SU-DHL-6 (cell line): ENCODE results near the gene RPS6KL1.
A peak's percentile ranks its signal among the peaks of the same experiment; 100 is the strongest.

ENCODE experiments used
- H2AFZ ChIP-seq: fragments of 200-600 bp; sonication (generic); 2 replicates; pipeline ENCODE4 v1.6.1; 2014; ENCODE audit warnings: low read depth, mild to moderate bottlenecking, moderate library complexity, mixed read lengths, antibody characterized with exemption, low read length; ENCODE audit not compliant: severe bottlenecking
- H3F3A ChIP-seq: fragments of 200-600 bp; shearing (Covaris generic); 2 replicates; pipeline ENCODE4 v1.6.0; 2016; ENCODE audit warnings: antibody characterized with exemption, mild to moderate bottlenecking; ENCODE audit not compliant: insufficient read depth
- H3K27ac ChIP-seq: fragments of 200-600 bp; sonication (generic); 2 replicates; pipeline ENCODE4 v1.5.1; 2016; ENCODE audit warnings: low read depth, mild to moderate bottlenecking, low read length, moderate library complexity, mixed read lengths
- H3K27me3 ChIP-seq: fragments of 200-600 bp; sonication (generic), shearing (Covaris generic); 2 replicates; pipeline ENCODE4 v1.6.0; 2014; ENCODE audit warnings: mild to moderate bottlenecking, low read length
- H3K36me3 ChIP-seq: fragments of 200-600 bp; sonication (generic); 2 replicates; pipeline ENCODE4 v1.6.1; 2014; ENCODE audit warnings: mild to moderate bottlenecking, low read length, mixed read lengths
- H3K4me2 ChIP-seq: fragments of 300-600, 200-600 bp; shearing (Covaris generic), sonication (generic); 2 replicates; pipeline ENCODE4 v1.6.0; 2014; ENCODE audit warnings: low read length, low read depth, mild to moderate bottlenecking; ENCODE audit not compliant: poor library complexity, severe bottlenecking
- H3K4me3 ChIP-seq: fragments of 200-600 bp; sonication (generic); 2 replicates; pipeline ENCODE4 v1.5.1; 2014; ENCODE audit warnings: antibody characterized with exemption, low read length, mild to moderate bottlenecking, mixed read lengths; ENCODE audit not compliant: insufficient read depth, poor library complexity, severe bottlenecking
- H3K79me2 ChIP-seq: fragments of 200-600 bp; sonication (generic); 2 replicates; pipeline ENCODE4 v1.6.1; 2014; ENCODE audit warnings: mild to moderate bottlenecking, low read length, moderate library complexity; ENCODE audit not compliant: insufficient read depth
- H3K9ac ChIP-seq: fragments of 200-600 bp; sonication (generic); 2 replicates; pipeline ENCODE4 v1.7.0; 2014; ENCODE audit warnings: mild to moderate bottlenecking, low read length
- H3K9me2 ChIP-seq: fragments of 200-600 bp; sonication (generic); replicated peaks from 2 replicates; pipeline ENCODE4 v1.6.1; 2014; ENCODE audit warnings: low read length; ENCODE audit not compliant: insufficient read depth
- H3K9me3 ChIP-seq: fragments of 200-600 bp; sonication (generic); 2 replicates; pipeline ENCODE4 v1.6.1; 2014; ENCODE audit warnings: low read length, mixed read lengths; ENCODE audit not compliant: insufficient read depth
- H4K20me1 ChIP-seq: fragments of 200-600 bp; sonication (generic); 2 replicates; pipeline ENCODE4 v1.6.1; 2014; ENCODE audit warnings: low read depth, mild to moderate bottlenecking, antibody characterized with exemption, low read length, moderate library complexity, mixed read lengths
- EZH2phosphoT487 ChIP-seq: fragments of 200-600 bp; sonication (generic), shearing (Covaris generic); conservative IDR thresholded peaks from 2 replicates; pipeline ENCODE4 v1.6.1; 2018; ENCODE audit warnings: mild to moderate bottlenecking, antibody characterized with exemption, low read length, moderate library complexity, mixed read lengths
- TF ChIP-seq, protein P1 (sequence below): fragments of 200-600 bp; sonication (generic); IDR thresholded peaks from one replicate; pipeline ENCODE4 v1.5.1; 2017; ENCODE audit warnings: antibody characterized with exemption, mild to moderate bottlenecking, low read length, moderate library complexity; ENCODE audit not compliant: insufficient read depth, poor library complexity, severe bottlenecking

Gene RPS6KL1

DNA sequence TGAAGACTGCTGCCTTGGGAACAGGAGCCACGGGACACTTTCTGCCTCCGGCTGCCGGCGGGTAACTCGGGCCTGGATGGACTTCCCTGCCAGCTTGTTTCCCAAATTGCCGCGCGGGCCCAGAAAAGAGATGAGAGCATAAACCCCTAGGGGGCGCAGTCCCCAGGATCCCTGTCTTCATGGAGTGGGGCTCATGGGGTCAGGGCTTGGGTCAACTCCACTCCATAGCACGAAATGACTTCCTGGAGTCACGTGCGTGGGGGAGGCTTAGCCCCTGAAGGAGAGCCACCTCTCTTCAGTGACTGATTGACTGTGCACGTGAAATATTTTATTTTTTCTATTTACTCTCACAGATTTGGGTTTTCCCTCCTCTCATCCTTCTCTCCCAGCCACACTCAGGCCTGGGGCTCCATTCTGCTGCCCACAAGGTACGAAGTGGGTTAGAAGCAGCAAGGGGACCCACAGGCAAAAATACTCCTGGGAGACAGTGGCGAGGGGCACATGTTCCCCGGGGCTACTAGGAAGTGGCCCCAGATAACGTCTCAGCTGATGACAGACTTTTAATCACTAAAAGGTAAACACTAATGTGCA lies 22.3 kb upstream of the RPS6KL1 start:
- Histone ChIP-seq H3K4me3 (no peak overlapping the region), H3F3A (peaks cover 6% of the 10 kb centered on the region; the same call in 1 of the 2 replicates), H4K20me1 (no peaks in the 10 kb centered on the region), H3K27me3 (no peaks in the 10 kb centered on the region), H2AFZ (peak overlapping the region; percentile 26), H3K36me3 (no peaks in the 10 kb centered on the region), H3K4me2 (no peak overlapping the region), H3K27ac (no peak overlapping the region), H3K9me3 (no peaks in the 10 kb centered on the region), H3K79me2 (no peaks in the 10 kb centered on the region), H3K9me2 (no peaks in the 10 kb centered on the region), H3K9ac (no peak overlapping the region)
- no peak for TF ChIP-seq EZH2phosphoT487
- TF ChIP-seq, protein P1, sequence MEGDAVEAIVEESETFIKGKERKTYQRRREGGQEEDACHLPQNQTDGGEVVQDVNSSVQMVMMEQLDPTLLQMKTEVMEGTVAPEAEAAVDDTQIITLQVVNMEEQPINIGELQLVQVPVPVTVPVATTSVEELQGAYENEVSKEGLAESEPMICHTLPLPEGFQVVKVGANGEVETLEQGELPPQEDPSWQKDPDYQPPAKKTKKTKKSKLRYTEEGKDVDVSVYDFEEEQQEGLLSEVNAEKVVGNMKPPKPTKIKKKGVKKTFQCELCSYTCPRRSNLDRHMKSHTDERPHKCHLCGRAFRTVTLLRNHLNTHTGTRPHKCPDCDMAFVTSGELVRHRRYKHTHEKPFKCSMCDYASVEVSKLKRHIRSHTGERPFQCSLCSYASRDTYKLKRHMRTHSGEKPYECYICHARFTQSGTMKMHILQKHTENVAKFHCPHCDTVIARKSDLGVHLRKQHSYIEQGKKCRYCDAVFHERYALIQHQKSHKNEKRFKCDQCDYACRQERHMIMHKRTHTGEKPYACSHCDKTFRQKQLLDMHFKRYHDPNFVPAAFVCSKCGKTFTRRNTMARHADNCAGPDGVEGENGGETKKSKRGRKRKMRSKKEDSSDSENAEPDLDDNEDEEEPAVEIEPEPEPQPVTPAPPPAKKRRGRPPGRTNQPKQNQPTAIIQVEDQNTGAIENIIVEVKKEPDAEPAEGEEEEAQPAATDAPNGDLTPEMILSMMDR, result peak; percentile 71

GRCh38 chr14:74942608-74943007 lies 19.5 kb upstream of the RPS6KL1 start:
- peak overlapping the region; percentile 30; the same call in 1 of the 2 replicates for H3K9ac ChIP-seq
- no peaks in the 10 kb centered on the region for H3K9me2 ChIP-seq
- H3K27me3 ChIP-seq, result no peaks in the 10 kb centered on the region
- no peaks in the 10 kb centered on the region for H3K79me2 ChIP-seq
- H3K27ac ChIP-seq, result no peak overlapping the region
- H3F3A ChIP-seq, result peaks cover 6% of the 10 kb centered on the region; the same call in 1 of the 2 replicates
- peak overlapping the region; percentile 92 for H2AFZ ChIP-seq
- no peak overlapping the region for H3K4me3 ChIP-seq
- H3K4me2 ChIP-seq, result peak overlapping the region; percentile 34
- no peaks in the 10 kb centered on the region for H3K36me3 ChIP-seq
- H3K9me3 ChIP-seq, result no peaks in the 10 kb centered on the region
- TF ChIP-seq, protein P1, result no peak
- TF ChIP-seq EZH2phosphoT487, result no peak
- no peaks in the 10 kb centered on the region for H4K20me1 ChIP-seq

- no peaks in the 10 kb centered on the region for H3K9me3 ChIP-seq
- H3F3A ChIP-seq, result peaks cover 6% of the 10 kb centered on the region; the same call in 1 of the 2 replicates
- peak overlapping the region; percentile 30; the same call in 1 of the 2 replicates for H3K9ac ChIP-seq
- no peaks in the 10 kb centered on the region for H3K9me2 ChIP-seq
- H3K79me2 ChIP-seq, result no peaks in the 10 kb centered on the region
- TF ChIP-seq, protein P1, result no peak
- no peak for TF ChIP-seq EZH2phosphoT487
- peak overlapping the region; percentile 34 for H3K4me2 ChIP-seq
- H3K27me3 ChIP-seq, result no peaks in the 10 kb centered on the region
- no peak overlapping the region for H3K4me3 ChIP-seq
- H3K36me3 ChIP-seq, result no peaks in the 10 kb centered on the region
- no peak overlapping the region for H3K27ac ChIP-seq
- H2AFZ ChIP-seq, result peak overlapping the region; percentile 92
- H4K20me1 ChIP-seq, result no peaks in the 10 kb centered on the region
Observed at GRCh38 chr14:74942181-74942580, 19.1 kb upstream of the RPS6KL1 start.
